ENCODE measurements around the gene SH3TC1. TPM values are rescaled to one million over a fixed set of nuclear protein-coding genes. Genes with fewer than 3 reads are reported as not detected.
A peak's percentile ranks its signal among the peaks of the same experiment; 100 is the strongest.

Gene SH3TC1
- 39.8 TPM for polyA plus RNA-seq

GRCh38 chr4:8198906-8199593, at the start of gene SH3TC1:
Gene SH3TC1, plus strand, starts transcription at chr4:8199290. Its CDS starts 5,905 bp downstream, at chr4:8205195.
- peaks cover 27 to 39% (median 32%) of the 10 kb centered on the region in 3 donors for H3K4me1 Mint-ChIP-seq
- H3K9me3 Mint-ChIP-seq: no peaks in the 10 kb centered on the region
- H3K27ac Mint-ChIP-seq: peak within 1 kb of the TSS; percentile 96 to 99 (median 97)
- peaks cover 3% of the 10 kb centered on the region for H3K36me3 Mint-ChIP-seq
- H3K27me3 Mint-ChIP-seq: no peaks in the 10 kb centered on the region
- H3K4me3 Mint-ChIP-seq: peak within 1 kb of the TSS; percentile 91 to 99 (median 96)

DNA sequence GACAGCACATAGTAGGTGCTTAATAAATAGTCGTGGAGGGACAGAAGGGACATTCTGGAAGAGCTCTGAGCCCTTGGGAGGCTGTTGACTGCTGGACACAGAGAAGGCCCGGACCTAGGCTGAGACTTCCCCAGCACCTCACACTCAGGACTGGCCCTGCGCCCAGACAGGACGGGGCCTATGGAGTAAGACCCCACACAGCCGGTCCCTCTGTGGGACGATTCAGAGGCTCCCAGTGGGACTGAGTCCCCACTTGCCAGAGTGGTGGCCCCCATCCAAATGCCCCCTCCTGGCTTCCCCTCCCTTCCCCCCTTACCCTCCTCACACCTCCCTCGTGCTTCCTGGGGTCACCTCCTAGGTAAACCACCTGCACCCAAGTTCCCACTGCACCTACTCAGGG, 49.4 kb upstream of the SH3TC1 start:
- Mint-ChIP-seq H3K27ac (no peak overlapping the region), H3K9me3 (no peaks in the 10 kb centered on the region), H3K36me3 (no peaks in the 10 kb centered on the region), H3K4me3 (no peak overlapping the region), H3K27me3 (peaks cover 2% of the 10 kb centered on the region), H3K4me1 (peaks cover 0 to 4% (median 0%) of the 10 kb centered on the region in 3 donors)

- H3K36me3 Mint-ChIP-seq: no peaks in the 10 kb centered on the region
- no peaks in the 10 kb centered on the region for H3K9me3 Mint-ChIP-seq
- H3K4me3 Mint-ChIP-seq: peak overlapping the region in 1 of 4 donors; percentile 72
- H3K27me3 Mint-ChIP-seq: peaks cover 2% of the 10 kb centered on the region
- peaks cover 0 to 6% (median 0%) of the 10 kb centered on the region in 3 donors for H3K4me1 Mint-ChIP-seq
- no peak overlapping the region for H3K27ac Mint-ChIP-seq
Observed at GRCh38 chr4:8150152-8151090, 48.7 kb upstream of the SH3TC1 start.

DNA sequence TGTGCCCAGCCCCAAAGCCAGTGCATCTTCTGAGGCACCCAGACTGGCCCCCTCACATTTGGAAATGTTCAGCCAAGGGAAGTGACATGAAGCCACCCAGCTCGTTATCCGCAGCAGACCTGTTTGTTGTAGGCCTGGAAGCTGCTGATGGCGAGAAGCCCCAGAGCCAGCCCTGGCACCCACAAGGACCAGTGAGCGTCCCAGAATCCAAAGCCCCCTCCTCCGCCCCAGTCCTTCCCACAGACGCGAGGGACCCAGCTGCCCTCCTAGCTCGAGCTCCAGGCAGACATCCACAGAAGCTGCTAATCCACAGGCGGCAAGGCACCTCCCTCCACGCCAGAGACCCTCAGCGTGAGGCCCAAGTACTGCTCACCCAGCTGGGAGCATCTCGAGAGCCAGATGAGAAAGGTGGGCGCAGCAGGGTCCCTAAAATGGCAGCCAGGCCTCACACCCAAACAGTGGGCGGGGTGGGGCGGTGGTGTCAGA, 47.9 kb upstream of the SH3TC1 start:
- Mint-ChIP-seq H3K9me3 (no peaks in the 10 kb centered on the region), H3K4me3 (no peak overlapping the region), H3K4me1 (peaks cover 0 to 7% (median 0%) of the 10 kb centered on the region in 3 donors), H3K27ac (no peak overlapping the region), H3K36me3 (no peaks in the 10 kb centered on the region), H3K27me3 (peaks cover 2% of the 10 kb centered on the region)

DNA sequence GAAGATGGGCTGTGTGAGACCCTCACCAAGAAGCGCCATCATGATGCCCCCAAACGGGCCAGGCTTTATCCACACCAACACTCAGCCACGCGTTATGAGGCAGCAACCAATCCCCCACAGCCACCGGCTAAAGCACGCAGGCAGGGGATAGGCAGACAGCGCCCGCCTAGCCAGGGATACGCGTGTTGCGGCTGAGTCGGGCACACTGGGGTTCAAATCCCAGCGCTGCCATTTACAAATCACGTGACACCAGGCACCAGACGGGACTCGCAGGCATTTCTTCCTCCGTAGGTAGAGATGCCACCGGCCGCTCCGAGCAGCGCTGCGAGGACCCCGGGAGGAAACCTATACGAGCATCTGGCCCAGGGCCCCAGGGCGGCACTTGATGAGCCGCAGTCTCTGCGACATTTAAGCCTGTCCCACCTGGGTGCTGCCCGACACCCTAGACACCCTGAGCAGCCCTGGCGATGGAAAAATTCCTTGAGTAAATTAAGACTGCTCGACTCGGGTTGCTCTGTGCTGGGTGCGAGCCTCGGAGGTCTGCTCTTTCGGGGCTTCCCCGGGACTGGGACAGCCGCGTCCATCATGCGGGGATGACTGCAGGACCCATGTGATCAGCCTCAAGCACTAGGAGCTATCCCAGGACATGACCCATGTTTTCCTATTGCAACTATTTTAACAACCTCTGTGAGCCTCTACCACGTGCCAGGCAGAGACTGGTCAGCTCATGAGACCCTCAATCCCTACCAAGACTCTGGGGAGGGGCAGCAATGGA, 46.8 kb upstream of the SH3TC1 start:
- no peak overlapping the region for H3K4me3 Mint-ChIP-seq
- no peaks in the 10 kb centered on the region for H3K36me3 Mint-ChIP-seq
- H3K9me3 Mint-ChIP-seq: no peaks in the 10 kb centered on the region
- peaks cover 6% of the 10 kb centered on the region for H3K27me3 Mint-ChIP-seq
- peaks cover 0 to 7% (median 0%) of the 10 kb centered on the region in 3 donors for H3K4me1 Mint-ChIP-seq
- H3K27ac Mint-ChIP-seq: no peak overlapping the region

DNA sequence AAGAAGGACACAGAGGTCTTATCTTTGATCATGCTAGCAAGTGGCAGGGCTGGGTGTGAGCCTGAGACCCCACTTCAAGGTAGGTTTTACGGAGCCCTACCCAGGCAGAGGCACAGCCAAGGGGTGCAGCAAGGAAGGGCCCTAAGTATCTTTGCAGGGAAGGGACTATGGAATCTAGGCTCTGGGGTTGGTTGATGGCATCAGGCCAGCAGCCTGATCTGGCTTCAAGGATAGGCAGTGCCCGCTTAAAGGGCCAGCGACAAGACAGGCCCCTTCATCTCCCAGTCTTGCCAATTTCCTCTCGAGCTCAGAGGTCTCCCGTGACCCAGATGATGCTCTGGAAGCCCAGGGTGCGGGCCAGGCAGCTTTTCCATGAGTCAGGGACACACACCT, 46.2 kb upstream of the SH3TC1 start:
- Mint-ChIP-seq H3K27me3 (peaks cover 12% of the 10 kb centered on the region), H3K9me3 (no peaks in the 10 kb centered on the region), H3K4me1 (peaks cover 0 to 6% (median 0%) of the 10 kb centered on the region in 3 donors), H3K27ac (no peak overlapping the region), H3K36me3 (no peaks in the 10 kb centered on the region), H3K4me3 (peak overlapping the region in 1 of 4 donors; percentile 2)

GRCh38 chr4:8153441-8153840, 45.6 kb upstream of the SH3TC1 start:
- Mint-ChIP-seq H3K27me3 (peaks cover 12% of the 10 kb centered on the region), H3K4me3 (peak overlapping the region in 1 of 4 donors; percentile 2)

GRCh38 chr4:8155048-8155447, 44.0 kb upstream of the SH3TC1 start:
- Mint-ChIP-seq H3K4me3 (no peak overlapping the region), H3K27me3 (peaks cover 12% of the 10 kb centered on the region), H3K36me3 (no peaks in the 10 kb centered on the region), H3K4me1 (peaks cover 10 to 11% (median 10%) of the 10 kb centered on the region in 3 donors), H3K9me3 (no peaks in the 10 kb centered on the region), H3K27ac (no peak overlapping the region)

More at GRCh38 chr4:8153441-8153840, 45.6 kb upstream of the SH3TC1 start:
- Mint-ChIP-seq H3K4me1 (peaks cover 0 to 6% (median 0%) of the 10 kb centered on the region in 3 donors), H3K36me3 (no peaks in the 10 kb centered on the region), H3K9me3 (no peaks in the 10 kb centered on the region), H3K27ac (peak overlapping the region in 1 of 3 donors; percentile 31)

- H3K4me1 Mint-ChIP-seq: peaks cover 10 to 13% (median 11%) of the 10 kb centered on the region in 3 donors
- peak overlapping the region in 1 of 4 donors; percentile 77 for H3K4me3 Mint-ChIP-seq
Observed at GRCh38 chr4:8155660-8156421, 43.2 kb upstream of the SH3TC1 start.

GRCh38 chr4:8156617-8157016, 42.5 kb upstream of the SH3TC1 start:
- Mint-ChIP-seq H3K4me3 (peak overlapping the region in 2 of 4 donors; percentile 60 to 77), H3K9me3 (no peaks in the 10 kb centered on the region), H3K27me3 (peaks cover 10% of the 10 kb centered on the region), H3K4me1 (peaks cover 10 to 13% (median 13%) of the 10 kb centered on the region in 3 donors), H3K27ac (no peak overlapping the region), H3K36me3 (no peaks in the 10 kb centered on the region)

More at GRCh38 chr4:8155660-8156421, 43.2 kb upstream of the SH3TC1 start:
- no peaks in the 10 kb centered on the region for H3K9me3 Mint-ChIP-seq
- H3K27me3 Mint-ChIP-seq: peaks cover 10% of the 10 kb centered on the region
- no peak overlapping the region for H3K27ac Mint-ChIP-seq
- H3K36me3 Mint-ChIP-seq: no peaks in the 10 kb centered on the region

- Mint-ChIP-seq H3K4me3 (peak overlapping the region; percentile 58 to 80 (median 70)), H3K4me1 (peaks cover 12 to 13% (median 13%) of the 10 kb centered on the region in 3 donors), H3K27ac (no peak overlapping the region), H3K36me3 (peaks cover under 1% of the 10 kb centered on the region), H3K9me3 (no peaks in the 10 kb centered on the region), H3K27me3 (peaks cover 10% of the 10 kb centered on the region)
Observed at GRCh38 chr4:8157496-8157895, 41.6 kb upstream of the SH3TC1 start.

- Mint-ChIP-seq H3K27me3 (peaks cover 12% of the 10 kb centered on the region), H3K36me3 (peaks cover 5% of the 10 kb centered on the region), H3K4me3 (peak overlapping the region; percentile 60 to 77 (median 74)), H3K4me1 (peaks cover 16 to 19% (median 17%) of the 10 kb centered on the region in 3 donors), H3K9me3 (no peaks in the 10 kb centered on the region), H3K27ac (no peak overlapping the region)
Observed at GRCh38 chr4:8157944-8158709, 41.0 kb upstream of the SH3TC1 start.
